ENCODE data around the gene FRYL.
"Not testable (repeated sequence)": the region's sequence is repeated elsewhere in the genome, so short reads cannot be mapped to it uniquely, and the experiment has no call there.

FRYL gene

DNA sequence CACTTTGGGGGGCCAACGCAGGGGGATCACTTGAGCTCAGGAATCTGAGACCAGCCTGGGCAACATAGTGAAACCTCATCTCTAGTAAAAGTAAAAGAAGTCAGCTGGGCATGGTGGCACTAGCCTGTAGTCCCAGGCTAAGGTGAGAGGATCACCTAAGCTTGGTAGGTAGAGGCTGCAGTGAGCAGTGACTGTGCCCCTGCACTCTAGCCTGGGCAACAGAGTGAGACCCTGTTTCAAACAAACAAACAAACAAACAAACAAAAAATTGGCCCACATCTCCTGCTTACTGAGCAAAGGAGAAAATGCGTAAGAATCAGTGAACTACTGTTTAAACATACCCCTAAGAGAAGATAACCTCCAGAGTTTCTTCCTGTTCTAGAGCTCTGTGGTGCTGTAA is 85.3 kb downstream of the FRYL start:
- no peak for DNase-seq

GRCh38 chr4:48693856-48694574 is 86.1 kb downstream of the FRYL start:
- no peak for DNase-seq

DNA sequence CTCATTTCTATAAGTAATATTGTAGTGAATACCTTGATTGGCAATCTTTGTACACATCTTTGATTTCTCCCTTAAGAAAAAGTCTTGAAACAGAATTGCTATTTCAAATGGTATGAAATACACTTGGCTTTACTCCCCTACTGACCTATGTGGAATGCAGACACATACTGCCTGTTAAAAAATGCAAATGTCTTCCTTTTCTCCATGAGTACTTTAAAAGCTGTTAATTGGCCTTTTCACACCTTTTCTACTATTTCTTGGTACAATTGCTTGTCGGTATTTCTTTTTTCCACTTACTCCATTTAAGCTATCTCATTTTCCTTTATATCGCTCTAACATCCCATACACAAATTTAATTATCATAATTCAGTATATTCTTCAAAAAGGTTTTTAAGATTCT is 87.2 kb downstream of the FRYL start:
- DNase-seq = no peak

DNA sequence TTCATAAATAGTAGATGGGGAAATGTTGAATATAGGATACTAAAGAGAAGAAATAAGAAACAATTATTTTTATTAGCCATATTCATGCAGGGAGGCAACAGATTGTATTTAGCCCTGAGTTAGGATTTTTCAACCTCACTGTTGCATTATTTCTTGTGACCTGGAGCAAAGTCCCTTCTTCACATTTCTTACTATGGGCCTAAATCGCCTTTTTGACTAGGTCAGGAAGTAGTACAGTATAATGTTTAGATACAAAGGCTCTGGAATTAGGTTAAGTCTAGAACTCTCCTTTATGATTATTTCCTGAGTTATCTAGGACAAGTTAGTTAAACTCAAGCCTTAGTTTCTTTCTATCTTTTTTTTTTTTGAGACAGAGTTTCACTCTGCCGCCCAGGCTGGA is 88.0 kb downstream of the FRYL start:
- no peak for DNase-seq

GRCh38 chr4:48688953-48689352 is 91.1 kb downstream of the FRYL start:
- no peak for DNase-seq

- DNase-seq = no peak
Measured at GRCh38 chr4:48687313-48688051, 92.6 kb downstream of the FRYL start.

DNA sequence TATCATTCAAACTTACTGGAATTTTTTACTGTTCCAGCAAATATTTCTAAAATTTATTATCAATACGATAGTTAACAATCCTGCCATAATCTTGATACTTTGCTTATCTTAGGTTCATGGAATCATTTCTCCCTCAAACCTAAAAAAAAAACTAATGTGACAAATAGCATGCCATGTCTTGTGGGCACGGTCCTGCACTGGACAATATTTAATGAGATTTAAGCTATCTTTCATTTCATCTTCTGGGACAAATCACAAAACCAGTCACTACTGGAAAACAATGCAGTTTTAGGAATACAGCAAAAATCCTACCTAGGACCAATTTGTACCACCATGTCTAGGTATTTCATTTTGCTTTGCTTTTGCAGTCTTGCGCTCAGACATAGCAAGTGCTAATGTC is 93.7 kb downstream of the FRYL start:
- DNase-seq = no peak

GRCh38 chr4:48683784-48684666 is 96.1 kb downstream of the FRYL start:
- no peak for DNase-seq

DNA sequence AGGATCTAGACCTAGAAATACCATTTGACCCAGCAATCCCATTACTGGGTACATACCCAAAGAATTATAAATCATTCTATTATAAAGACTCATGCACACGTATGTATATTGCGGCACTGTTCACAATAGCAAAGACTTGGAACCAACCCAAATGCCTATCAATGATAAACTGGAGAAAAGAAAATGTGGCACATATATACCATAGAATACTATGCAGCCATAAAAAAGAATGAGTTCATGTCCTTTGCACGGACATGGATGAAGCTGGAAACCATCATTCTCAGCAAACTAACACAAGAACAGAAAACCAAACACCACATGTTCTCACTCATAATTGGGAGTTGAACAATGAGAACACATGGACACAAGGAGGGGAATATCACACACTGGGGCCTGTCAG is 97.2 kb downstream of the FRYL start:
- DNase-seq = not testable (repeated sequence)

- DNase-seq = no peak
Measured at GRCh38 chr4:48681856-48682255, 98.2 kb downstream of the FRYL start.

GRCh38 chr4:48680848-48681568 is 99.1 kb downstream of the FRYL start:
- no peak for DNase-seq

GRCh38 chr4:48673537-48673936 is 106.5 kb downstream of the FRYL start:
- DNase-seq = no peak

DNA sequence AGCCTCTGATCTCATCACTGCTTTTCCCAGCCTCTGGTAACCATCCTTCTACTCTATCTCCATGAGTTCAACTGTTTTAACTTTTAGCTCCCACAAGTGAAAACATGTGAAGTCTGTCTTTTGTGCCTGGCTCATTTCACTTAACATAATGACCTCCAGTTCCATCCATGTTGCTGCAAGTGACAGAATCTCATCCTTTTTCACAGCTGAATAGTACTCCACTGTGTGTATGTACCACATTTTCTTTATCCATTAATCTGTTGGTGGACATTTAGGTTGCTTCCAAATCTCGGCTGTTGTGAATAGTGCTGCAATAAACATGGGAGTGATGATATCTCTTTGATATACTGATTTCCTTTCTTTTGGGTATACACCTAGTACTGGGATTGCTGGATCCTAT is 109.5 kb downstream of the FRYL start:
- no peak for DNase-seq

DNA sequence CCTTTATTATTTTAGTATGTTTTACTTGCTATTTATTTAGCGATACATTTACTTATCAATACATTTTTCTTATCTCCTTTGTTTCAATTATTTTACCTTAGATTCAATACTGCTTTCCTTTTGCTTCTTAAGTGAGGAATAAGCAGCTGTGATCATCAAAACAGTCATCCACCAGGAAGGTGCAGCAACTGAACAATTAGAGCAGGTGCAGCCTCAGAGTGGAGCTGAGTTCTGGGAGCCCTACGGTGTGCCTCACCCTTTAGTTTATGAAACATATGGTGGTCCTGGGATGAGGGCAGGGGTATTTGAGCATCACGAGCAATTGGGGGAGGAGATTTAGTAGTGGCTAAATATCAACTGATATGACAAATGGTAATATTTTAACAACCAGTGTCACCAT is 111.0 kb downstream of the FRYL start:
- DNase-seq = no peak

GRCh38 chr4:48668254-48669017 is 111.6 kb downstream of the FRYL start:
- DNase-seq = no peak

GRCh38 chr4:48667148-48667547 is 112.9 kb downstream of the FRYL start:
- no peak for DNase-seq

DNA sequence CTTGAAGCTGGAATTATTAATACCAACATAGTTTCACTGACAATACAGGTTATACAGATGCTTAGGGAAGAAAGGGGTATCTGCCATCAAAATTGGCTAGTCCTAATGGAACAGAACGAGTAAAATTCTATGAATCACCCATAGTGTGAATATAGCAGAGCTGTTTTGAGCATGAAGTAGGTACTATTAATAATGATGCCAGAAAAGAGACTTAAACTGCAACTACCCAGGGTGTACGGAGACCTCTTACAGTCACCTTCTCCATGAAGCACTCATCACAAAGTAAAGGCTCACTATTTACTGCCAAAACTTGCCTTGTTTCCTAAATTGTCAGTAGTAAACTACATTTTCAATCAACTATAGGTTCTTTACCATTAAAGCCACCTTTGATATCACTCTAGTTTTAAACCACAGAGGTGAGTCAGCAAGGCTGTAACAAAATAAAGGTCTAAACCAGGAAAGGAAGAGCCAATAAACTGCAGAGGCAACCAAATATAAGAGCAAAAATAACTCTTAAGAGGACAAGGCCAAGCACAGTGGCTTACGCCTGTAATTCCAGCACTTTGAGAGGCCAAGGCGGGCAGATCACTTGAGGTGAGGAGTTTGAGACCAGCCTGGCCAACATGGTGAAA is 114.4 kb downstream of the FRYL start:
- DNase-seq = no peak

DNA sequence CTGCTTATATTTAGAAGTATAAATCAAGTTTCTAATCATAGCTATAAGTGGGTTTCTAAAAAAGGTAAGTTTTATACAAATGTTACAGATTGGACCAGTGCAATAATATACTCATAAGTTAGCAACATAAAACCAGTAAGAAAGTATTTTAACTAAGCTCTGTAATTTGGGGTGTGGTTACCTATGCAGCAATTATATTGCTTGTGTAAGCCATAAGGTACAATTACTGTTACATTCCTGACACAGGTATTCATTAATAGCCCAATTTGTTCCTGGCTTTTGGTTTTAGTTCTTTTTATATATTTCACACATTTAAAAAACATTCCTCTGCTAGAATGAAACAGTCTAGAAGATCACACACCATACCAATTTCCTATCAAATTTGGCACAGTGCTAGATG is 115.1 kb downstream of the FRYL start:
- no peak for DNase-seq

GRCh38 chr4:48661391-48661790 is 118.7 kb downstream of the FRYL start:
- DNase-seq = no peak

DNA sequence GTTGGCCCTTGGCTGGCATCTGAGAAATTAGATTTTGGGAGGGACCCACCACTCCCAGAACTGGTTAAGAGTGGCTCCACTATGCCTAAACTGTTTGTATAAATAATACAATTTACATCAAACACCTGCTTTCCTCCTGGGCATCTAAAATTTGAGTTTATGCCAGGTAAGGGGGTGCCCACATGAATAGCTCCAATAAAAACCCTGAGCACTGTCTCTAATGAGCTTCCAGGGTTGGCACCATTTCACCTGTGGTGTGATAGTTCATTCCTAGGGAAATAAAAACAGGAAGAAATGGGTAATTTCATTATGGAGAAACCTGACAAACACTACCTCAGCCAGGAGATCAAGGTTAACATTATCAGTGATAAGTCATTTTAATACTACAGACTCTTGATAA is 119.7 kb downstream of the FRYL start:
- no peak for DNase-seq

DNA sequence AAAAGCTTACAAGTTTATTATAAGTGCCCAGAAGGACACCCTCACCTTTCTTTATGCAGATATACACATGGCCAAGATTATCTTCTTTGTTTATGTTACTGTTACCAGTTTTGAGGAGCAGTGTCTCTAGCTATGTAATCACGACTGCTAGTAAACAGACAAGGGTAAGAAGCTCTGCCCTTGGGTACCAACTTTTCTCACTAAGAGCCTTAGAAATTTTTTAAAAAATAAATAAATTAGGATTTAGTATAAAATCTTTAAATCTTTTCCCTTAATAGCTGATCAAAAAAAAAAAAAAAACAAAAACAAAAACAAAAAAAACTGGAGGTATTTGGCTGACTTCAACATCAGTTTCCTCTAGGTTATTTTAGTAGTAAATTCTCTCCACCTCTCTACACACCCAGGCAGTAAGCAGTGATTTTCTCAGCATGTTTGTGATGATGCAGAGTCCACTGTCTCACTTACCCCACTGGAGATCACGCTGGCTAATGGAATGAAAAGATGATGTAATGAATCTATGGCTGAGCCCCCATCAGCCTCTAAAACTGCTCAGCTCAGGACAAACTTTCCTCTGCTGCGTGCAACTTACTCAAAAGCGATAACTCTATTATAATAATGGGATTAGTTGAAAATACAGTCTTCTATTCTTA is 125.9 kb downstream of the FRYL start:
- DNase-seq = no peak
